Effector memory CD8-positive, alpha-beta T cell (primary cell): ENCODE results near the gene LEPROT.
A peak's percentile ranks its signal among the peaks of the same experiment; 100 is the strongest.
"Not testable (repeated sequence)": the region's sequence is repeated elsewhere in the genome, so short reads cannot be mapped to it uniquely, and the experiment has no call there.

Source experiments
- ATAC-seq: fragments of 150-1000 bp; cut with Tn5 transposase; replicated peaks from 2 replicates; pipeline ENCODE4 v1.10.0; 2021; ENCODE audit warnings: mild to moderate bottlenecking, moderate library complexity
- DNase-seq, 3 experiments: peaks; one replicate each; pipeline ENCODE4 v3.0.0; 2021
- H3K27ac Mint-ChIP-seq, 2 donors: one replicate each; pipeline ENCODE4 v1.8.0; 2022; ENCODE audit warnings: mild to moderate bottlenecking in 2 of 2, mixed read lengths in 2 of 2, moderate library complexity in 2 of 2
- H3K27me3 Mint-ChIP-seq, 2 donors: one replicate each; pipeline ENCODE4 v1.8.0; 2022; ENCODE audit warnings: mixed read lengths in 2 of 2
- H3K36me3 Mint-ChIP-seq: one replicate; pipeline ENCODE4 v1.8.0; 2022; ENCODE audit warnings: mild to moderate bottlenecking, moderate library complexity, mixed read lengths; ENCODE audit not compliant: insufficient read depth
- H3K4me1 Mint-ChIP-seq, 2 donors: one replicate each; pipeline ENCODE4 v1.8.0; 2022; ENCODE audit warnings: low read depth in 2 of 2, mixed read lengths in 2 of 2
- H3K4me3 Mint-ChIP-seq, 2 donors: one replicate each; pipeline ENCODE4 v1.8.0; 2022; ENCODE audit warnings: mild to moderate bottlenecking in 2 of 2, mixed read lengths in 2 of 2, moderate library complexity in 2 of 2
- H3K9me3 Mint-ChIP-seq, 2 donors: one replicate each; pipeline ENCODE4 v1.8.0; 2022; ENCODE audit warnings: mixed read lengths in 2 of 2

Gene LEPROT

GRCh38 chr1:65458730-65459396, 38.4 kb downstream of the LEPROT start:
- DNase-seq (no peak), ATAC-seq (no peak)
- Mint-ChIP-seq H3K4me3 (no peak overlapping the region), H3K27ac (peak overlapping the region in 1 of 2 donors; percentile 1), H3K4me1 (peaks cover 4 to 14% of the 10 kb centered on the region in 2 donors), H3K27me3 (peaks cover 0 to 5% of the 10 kb centered on the region in 2 donors), H3K36me3 (no peaks in the 10 kb centered on the region), H3K9me3 (peaks cover 4 to 7% of the 10 kb centered on the region in 2 donors)

- DNase-seq (no peak), ATAC-seq (no peak)
- peaks cover 4 to 7% of the 10 kb centered on the region in 2 donors for H3K9me3 Mint-ChIP-seq
These were observed 38.9 kb downstream of the LEPROT start for GRCh38 chr1:65459397-65459768.

GRCh38 chr1:65465837-65466236, 45.4 kb downstream of the LEPROT start:
- not testable (repeated sequence) for DNase-seq, H3K9me3 Mint-ChIP-seq, H3K27ac Mint-ChIP-seq, H3K4me1 Mint-ChIP-seq, ATAC-seq, H3K36me3 Mint-ChIP-seq, H3K4me3 Mint-ChIP-seq
- peaks cover 0 to 21% of the 10 kb centered on the region in 2 donors for H3K27me3 Mint-ChIP-seq

More at GRCh38 chr1:65459397-65459768, 38.9 kb downstream of the LEPROT start:
- H3K36me3 Mint-ChIP-seq: no peaks in the 10 kb centered on the region
- H3K4me3 Mint-ChIP-seq: no peak overlapping the region
- peaks cover 0 to 7% of the 10 kb centered on the region in 2 donors for H3K27me3 Mint-ChIP-seq
- peaks cover 4 to 14% of the 10 kb centered on the region in 2 donors for H3K4me1 Mint-ChIP-seq
- H3K27ac Mint-ChIP-seq: no peak overlapping the region

GRCh38 chr1:65467536-65467935, 47.1 kb downstream of the LEPROT start:
- DNase-seq: no peak

GRCh38 chr1:65469126-65469888, 48.8 kb downstream of the LEPROT start:
- ATAC-seq: no peak

More at GRCh38 chr1:65467536-65467935, 47.1 kb downstream of the LEPROT start:
- no peak for ATAC-seq
- H3K4me1 Mint-ChIP-seq: no peaks in the 10 kb centered on the region
- no peaks in the 10 kb centered on the region for H3K36me3 Mint-ChIP-seq
- H3K4me3 Mint-ChIP-seq: no peak overlapping the region
- no peak overlapping the region for H3K27ac Mint-ChIP-seq
- H3K27me3 Mint-ChIP-seq: peaks cover 0 to 21% of the 10 kb centered on the region in 2 donors
- peaks cover 0 to 3% of the 10 kb centered on the region in 2 donors for H3K9me3 Mint-ChIP-seq

GRCh38 chr1:65469889-65470340, 49.4 kb downstream of the LEPROT start:
- Mint-ChIP-seq H3K36me3 (no peaks in the 10 kb centered on the region), H3K9me3 (peaks cover 0 to 3% of the 10 kb centered on the region in 2 donors), H3K27me3 (peaks cover 0 to 11% of the 10 kb centered on the region in 2 donors), H3K27ac (no peak overlapping the region), H3K4me1 (no peaks in the 10 kb centered on the region), H3K4me3 (no peak overlapping the region)
- DNase-seq (no peak), ATAC-seq (no peak)

More at GRCh38 chr1:65469126-65469888, 48.8 kb downstream of the LEPROT start:
- Mint-ChIP-seq H3K4me3 (no peak overlapping the region), H3K9me3 (peaks cover 0 to 3% of the 10 kb centered on the region in 2 donors), H3K4me1 (no peaks in the 10 kb centered on the region), H3K27ac (no peak overlapping the region), H3K27me3 (peaks cover 0 to 14% of the 10 kb centered on the region in 2 donors), H3K36me3 (no peaks in the 10 kb centered on the region)
- no peak for DNase-seq

- no peak for ATAC-seq
- Mint-ChIP-seq H3K27ac (no peak overlapping the region), H3K36me3 (no peaks in the 10 kb centered on the region), H3K27me3 (peaks cover 0 to 3% of the 10 kb centered on the region in 2 donors), H3K9me3 (no peaks in the 10 kb centered on the region), H3K4me1 (no peaks in the 10 kb centered on the region), H3K4me3 (no peak overlapping the region)
- no peak for DNase-seq
These were observed 50.3 kb downstream of the LEPROT start for GRCh38 chr1:65470766-65471165.

- Mint-ChIP-seq H3K9me3 (no peaks in the 10 kb centered on the region), H3K4me3 (no peak overlapping the region), H3K27ac (no peak overlapping the region), H3K27me3 (no peaks in the 10 kb centered on the region), H3K36me3 (no peaks in the 10 kb centered on the region), H3K4me1 (no peaks in the 10 kb centered on the region)
- no peak for ATAC-seq
- DNase-seq: no peak
These were observed 50.9 kb downstream of the LEPROT start for GRCh38 chr1:65471213-65471833.

GRCh38 chr1:65471861-65472332, 51.4 kb downstream of the LEPROT start:
- H3K9me3 Mint-ChIP-seq: no peaks in the 10 kb centered on the region
- DNase-seq: no peak
- H3K27ac Mint-ChIP-seq: no peak overlapping the region
- H3K4me3 Mint-ChIP-seq: no peak overlapping the region
- no peaks in the 10 kb centered on the region for H3K4me1 Mint-ChIP-seq
- H3K27me3 Mint-ChIP-seq: no peaks in the 10 kb centered on the region
- no peaks in the 10 kb centered on the region for H3K36me3 Mint-ChIP-seq
- ATAC-seq: no peak

- H3K4me3 Mint-ChIP-seq: no peak overlapping the region
- no peaks in the 10 kb centered on the region for H3K36me3 Mint-ChIP-seq
- no peaks in the 10 kb centered on the region for H3K9me3 Mint-ChIP-seq
- ATAC-seq (no peak), DNase-seq (no peak)
- H3K4me1 Mint-ChIP-seq: peaks cover 0 to 2% of the 10 kb centered on the region in 2 donors
- H3K27me3 Mint-ChIP-seq: no peaks in the 10 kb centered on the region
- no peak overlapping the region for H3K27ac Mint-ChIP-seq
These were observed 55.9 kb downstream of the LEPROT start for GRCh38 chr1:65476327-65476726.

- ATAC-seq (no peak), DNase-seq (no peak)
- Mint-ChIP-seq H3K36me3 (no peaks in the 10 kb centered on the region), H3K9me3 (no peaks in the 10 kb centered on the region), H3K4me3 (no peak overlapping the region), H3K27me3 (no peaks in the 10 kb centered on the region), H3K4me1 (peaks cover 0 to 2% of the 10 kb centered on the region in 2 donors), H3K27ac (no peak overlapping the region)
These were observed 57.2 kb downstream of the LEPROT start for GRCh38 chr1:65477414-65478378.

- no peaks in the 10 kb centered on the region for H3K9me3 Mint-ChIP-seq
- H3K4me3 Mint-ChIP-seq: no peak overlapping the region
- H3K4me1 Mint-ChIP-seq: peaks cover 0 to 2% of the 10 kb centered on the region in 2 donors
- no peak for ATAC-seq
- H3K36me3 Mint-ChIP-seq: no peaks in the 10 kb centered on the region
- DNase-seq: no peak
- no peak overlapping the region for H3K27ac Mint-ChIP-seq
- no peaks in the 10 kb centered on the region for H3K27me3 Mint-ChIP-seq
These were observed 58.0 kb downstream of the LEPROT start for GRCh38 chr1:65478379-65479026.
